ENCODE data around the gene SHLD2.
A peak's percentile ranks its signal among the peaks of the same experiment; 100 is the strongest.
"Not testable (repeated sequence)": the region's sequence is repeated elsewhere in the genome, so short reads cannot be mapped to it uniquely, and the experiment has no call there.

Gene SHLD2

DNA sequence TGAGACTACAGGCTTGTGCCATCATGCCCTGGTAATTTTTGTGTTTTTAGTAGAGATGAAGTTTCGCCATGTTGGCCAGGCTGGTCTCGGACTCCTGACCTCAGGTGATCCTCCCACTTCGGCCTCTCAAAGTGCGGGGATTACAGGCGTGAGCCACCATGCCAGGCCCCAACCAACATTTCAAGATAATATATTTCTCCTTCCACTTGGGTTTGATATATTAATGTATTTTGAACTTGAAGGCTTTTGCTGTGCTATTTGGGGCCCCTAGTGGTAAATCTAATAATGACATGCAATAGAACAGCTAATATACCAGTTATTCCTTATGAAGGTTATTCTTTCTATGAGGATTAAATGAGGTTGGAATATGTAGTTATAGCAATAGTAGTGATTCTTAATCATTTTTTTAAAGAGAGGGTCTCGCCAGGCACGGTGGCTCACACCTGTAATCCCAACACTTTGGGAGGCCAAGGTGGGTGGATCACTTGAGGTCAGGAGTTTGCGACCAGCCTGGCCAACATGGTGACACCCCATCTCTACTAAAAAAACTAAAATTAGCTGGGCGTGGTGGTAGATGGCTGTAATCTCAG lies 54.1 kb downstream of the SHLD2 start:
- H3K36me3 ChIP-seq (replicated peaks); H3K27ac ChIP-seq; DNase-seq; H3K4me3 ChIP-seq (ENCODE audit: low read depth, low read length); in situ Hi-C loops (cut with HindIII; ENCODE audit: low pct_ligation_motif_present, low sequenced_read_pairs); H3K27me3 ChIP-seq (replicated peaks): not testable (repeated sequence)

DNA sequence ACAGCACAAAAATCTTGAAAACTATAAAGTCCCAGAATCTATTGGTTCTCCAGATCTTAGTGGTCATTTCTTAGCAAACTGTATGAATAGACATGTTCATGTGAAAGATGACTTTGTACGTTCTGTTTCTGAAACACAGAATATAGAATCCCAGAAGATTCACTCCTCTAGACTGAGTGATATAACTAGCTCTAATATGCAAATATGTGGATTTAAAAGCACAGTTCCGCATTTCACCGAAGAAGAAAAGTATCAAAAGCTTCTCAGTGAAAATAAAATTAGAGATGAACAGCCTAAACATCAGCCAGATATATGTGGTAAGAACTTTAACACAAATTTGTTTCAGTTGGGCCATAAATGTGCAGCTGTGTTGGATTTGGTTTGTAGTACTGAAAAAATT lies 56.5 kb downstream of the SHLD2 start:
- in situ Hi-C loops (cut with HindIII; ENCODE audit: low pct_ligation_motif_present, low sequenced_read_pairs); H3K4me3 ChIP-seq (ENCODE audit: low read depth, low read length); DNase-seq: not testable (repeated sequence)

DNA sequence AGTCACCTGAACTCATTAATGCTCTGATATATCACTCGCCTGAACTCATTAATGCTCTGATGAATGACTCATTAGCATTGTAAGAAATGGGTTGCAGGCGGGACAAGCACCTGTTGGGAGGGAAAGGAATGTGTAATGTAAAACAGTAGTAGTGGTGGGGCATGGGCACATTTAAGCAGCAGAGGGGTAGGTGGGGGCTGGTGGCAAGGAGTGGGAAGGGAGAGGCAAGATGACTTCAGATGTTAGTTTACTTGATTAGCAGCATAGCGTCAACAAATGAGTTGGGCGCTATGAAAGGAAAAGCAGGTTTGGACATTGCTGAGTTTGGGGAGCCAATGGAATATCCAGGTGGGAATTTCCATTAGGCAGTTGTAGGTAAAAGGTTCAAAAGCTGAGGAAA lies 61.8 kb downstream of the SHLD2 start:
- in situ Hi-C loops (cut with HindIII; ENCODE audit: low pct_ligation_motif_present, low sequenced_read_pairs); H3K4me3 ChIP-seq (ENCODE audit: low read depth, low read length): not testable (repeated sequence)

More for the DNA sequence above, 56.5 kb downstream of the SHLD2 start:
- H3K36me3 ChIP-seq (replicated peaks); H3K27me3 ChIP-seq (replicated peaks); H3K27ac ChIP-seq: not testable (repeated sequence)

DNA sequence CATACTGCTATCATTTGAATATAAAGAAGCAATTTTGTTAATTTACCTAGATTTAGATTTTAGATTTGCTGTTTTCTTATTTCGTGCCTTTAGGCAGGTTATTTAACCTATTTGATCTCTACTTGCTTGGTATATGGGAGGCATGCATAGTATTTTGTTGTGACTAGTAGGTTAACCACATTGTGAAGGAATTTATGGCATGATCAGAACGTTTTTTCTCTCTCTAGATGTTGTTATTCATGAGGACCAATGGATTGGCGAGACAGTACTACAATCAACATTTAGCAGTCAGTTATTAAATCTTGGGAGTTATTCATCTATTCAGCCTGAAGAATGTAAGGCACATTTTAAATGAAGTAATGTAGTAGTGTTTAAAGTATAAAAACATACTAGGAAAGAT lies 62.8 kb downstream of the SHLD2 start:
- H3K36me3 ChIP-seq (replicated peaks); H3K27me3 ChIP-seq (replicated peaks); H3K4me3 ChIP-seq (ENCODE audit: low read depth, low read length); in situ Hi-C loops (cut with HindIII; ENCODE audit: low pct_ligation_motif_present, low sequenced_read_pairs); H3K27ac ChIP-seq: not testable (repeated sequence)
- peak; percentile 16 for DNase-seq

More for the DNA sequence above, 61.8 kb downstream of the SHLD2 start:
- H3K27me3 ChIP-seq (replicated peaks); H3K36me3 ChIP-seq (replicated peaks); DNase-seq; H3K27ac ChIP-seq: not testable (repeated sequence)

DNA sequence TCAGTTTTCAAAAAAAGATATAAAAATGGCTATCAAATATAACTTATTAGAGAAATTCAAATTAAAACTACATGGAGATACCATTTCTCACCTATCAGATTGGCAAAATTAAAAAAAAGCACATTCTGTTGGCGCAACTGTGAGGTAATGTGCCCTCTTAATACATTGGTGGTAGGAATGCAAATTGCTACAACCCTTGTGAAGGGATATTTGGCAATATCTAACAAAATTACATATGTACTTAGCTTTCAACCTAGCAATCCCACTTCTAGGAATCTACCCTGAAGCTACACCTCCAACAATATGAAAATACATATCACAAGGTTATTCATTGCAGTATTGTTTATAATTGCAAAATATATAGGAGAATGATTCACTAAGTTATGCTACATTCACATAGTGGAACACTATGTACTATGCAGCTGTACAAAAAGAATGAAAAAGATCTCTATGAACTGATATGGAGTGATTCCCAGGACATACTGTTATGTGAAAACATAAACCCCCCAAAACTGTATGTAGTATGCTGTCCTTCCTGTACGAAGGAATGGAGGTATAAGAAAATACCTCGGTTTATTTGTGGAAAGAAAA lies 67.8 kb downstream of the SHLD2 start:
- H3K4me3 ChIP-seq (ENCODE audit: low read depth, low read length); DNase-seq; H3K27me3 ChIP-seq (replicated peaks); H3K36me3 ChIP-seq (replicated peaks); in situ Hi-C loops (cut with HindIII; ENCODE audit: low pct_ligation_motif_present, low sequenced_read_pairs); H3K27ac ChIP-seq: not testable (repeated sequence)

DNA sequence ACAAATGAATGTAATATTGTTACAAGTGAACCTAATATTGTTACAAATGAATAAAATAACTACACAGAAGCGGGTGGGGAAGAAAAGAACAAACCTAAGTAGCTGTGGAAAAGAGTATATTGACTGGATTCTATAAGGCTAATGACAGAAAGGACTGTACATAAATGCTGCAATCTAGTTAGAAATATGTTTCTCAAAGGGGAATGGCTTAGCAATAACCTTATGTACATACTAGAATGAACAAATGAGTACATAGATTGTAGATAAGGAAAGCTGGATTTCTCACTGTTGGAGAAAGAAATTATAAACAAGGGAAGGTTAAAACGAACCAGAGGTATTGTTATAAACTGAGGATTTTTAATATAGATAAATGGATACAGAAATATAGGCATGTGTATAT lies 68.4 kb downstream of the SHLD2 start:
- DNase-seq; in situ Hi-C loops (cut with HindIII; ENCODE audit: low pct_ligation_motif_present, low sequenced_read_pairs); H3K27ac ChIP-seq; H3K4me3 ChIP-seq (ENCODE audit: low read depth, low read length); H3K36me3 ChIP-seq (replicated peaks); H3K27me3 ChIP-seq (replicated peaks): not testable (repeated sequence)

DNA sequence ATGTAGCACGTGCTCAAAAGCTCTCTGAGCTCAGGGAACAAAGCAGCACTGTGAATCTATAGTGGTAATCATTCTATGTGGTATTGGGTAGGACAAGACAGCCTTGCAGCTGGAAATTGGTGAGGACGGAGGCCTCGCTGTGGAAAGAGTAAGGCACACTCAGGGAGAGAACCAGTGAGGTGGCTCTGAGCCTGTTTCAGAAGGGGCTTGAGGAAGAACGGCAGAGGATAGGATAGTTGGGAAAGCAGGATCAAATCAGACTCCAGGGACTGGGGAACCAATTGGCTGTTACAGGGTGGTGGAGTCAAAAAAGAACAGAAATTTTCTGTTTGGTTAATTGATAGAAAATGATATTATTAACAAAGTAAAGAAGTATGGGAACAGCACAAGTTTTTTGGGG lies 74.9 kb downstream of the SHLD2 start:
- DNase-seq; H3K27ac ChIP-seq; in situ Hi-C loops (cut with HindIII; ENCODE audit: low pct_ligation_motif_present, low sequenced_read_pairs); H3K4me3 ChIP-seq (ENCODE audit: low read depth, low read length); H3K27me3 ChIP-seq (replicated peaks); H3K36me3 ChIP-seq (replicated peaks): not testable (repeated sequence)

DNA sequence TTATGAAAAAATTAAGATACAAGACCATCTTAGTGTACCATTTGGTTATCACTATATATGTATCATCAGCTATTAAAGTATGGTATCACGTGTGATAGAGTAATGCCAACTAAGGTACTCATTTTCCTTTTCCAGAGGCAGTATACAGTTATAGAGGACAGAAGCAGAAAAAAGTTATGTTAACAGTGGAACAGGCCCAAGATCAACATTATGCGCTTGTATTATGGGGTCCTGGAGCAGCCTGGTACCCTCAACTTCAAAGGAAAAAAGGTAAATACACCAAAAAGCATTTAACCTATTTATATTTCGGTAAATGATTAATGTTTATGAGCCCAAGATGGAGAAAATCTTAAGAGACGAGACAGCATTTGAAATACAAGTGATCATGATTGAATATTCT lies 75.7 kb downstream of the SHLD2 start:
- DNase-seq; in situ Hi-C loops (cut with HindIII; ENCODE audit: low pct_ligation_motif_present, low sequenced_read_pairs); H3K27ac ChIP-seq; H3K36me3 ChIP-seq (replicated peaks); H3K4me3 ChIP-seq (ENCODE audit: low read depth, low read length); H3K27me3 ChIP-seq (replicated peaks): not testable (repeated sequence)

DNA sequence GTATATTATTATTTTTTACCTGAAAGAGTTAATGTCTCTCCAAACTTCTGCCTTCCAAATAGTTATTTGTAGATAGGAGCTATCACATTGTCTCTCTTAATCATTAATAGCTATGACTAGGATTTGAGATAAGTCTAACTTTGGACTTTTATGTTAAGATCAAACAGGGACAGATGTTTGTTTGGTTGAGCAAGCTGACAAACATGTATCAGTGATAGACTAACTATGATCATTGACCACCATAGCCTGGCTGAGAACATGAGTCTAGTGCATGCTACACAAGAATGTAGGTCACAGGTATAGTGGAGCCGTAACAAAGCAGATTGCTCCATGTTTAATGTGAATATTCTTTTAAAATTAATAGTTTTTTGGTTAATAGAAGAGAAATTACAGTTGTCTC lies 76.7 kb downstream of the SHLD2 start:
- DNase-seq; H3K4me3 ChIP-seq (ENCODE audit: low read depth, low read length); H3K27me3 ChIP-seq (replicated peaks); in situ Hi-C loops (cut with HindIII; ENCODE audit: low pct_ligation_motif_present, low sequenced_read_pairs); H3K36me3 ChIP-seq (replicated peaks); H3K27ac ChIP-seq: not testable (repeated sequence)

DNA sequence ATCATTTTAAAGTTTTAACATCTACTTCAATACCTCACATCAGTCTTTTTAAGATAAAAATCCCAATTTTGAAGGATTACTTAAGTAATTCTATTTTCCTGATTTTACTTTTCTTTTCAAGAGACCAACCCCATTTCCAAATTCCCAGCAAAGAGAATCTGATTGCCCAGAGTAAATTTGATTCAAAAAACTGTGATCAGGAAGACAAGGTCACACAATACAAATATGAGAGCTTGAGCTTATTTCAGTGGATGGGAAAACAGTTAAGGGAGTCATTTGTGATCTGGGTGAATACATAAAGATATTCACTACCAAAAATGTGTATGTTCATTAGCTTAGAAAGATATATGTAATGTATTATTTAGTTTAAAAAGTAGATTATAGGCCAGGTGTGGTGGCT lies 77.2 kb downstream of the SHLD2 start:
- DNase-seq; in situ Hi-C loops (cut with HindIII; ENCODE audit: low pct_ligation_motif_present, low sequenced_read_pairs); H3K27ac ChIP-seq: not testable (repeated sequence)

DNA sequence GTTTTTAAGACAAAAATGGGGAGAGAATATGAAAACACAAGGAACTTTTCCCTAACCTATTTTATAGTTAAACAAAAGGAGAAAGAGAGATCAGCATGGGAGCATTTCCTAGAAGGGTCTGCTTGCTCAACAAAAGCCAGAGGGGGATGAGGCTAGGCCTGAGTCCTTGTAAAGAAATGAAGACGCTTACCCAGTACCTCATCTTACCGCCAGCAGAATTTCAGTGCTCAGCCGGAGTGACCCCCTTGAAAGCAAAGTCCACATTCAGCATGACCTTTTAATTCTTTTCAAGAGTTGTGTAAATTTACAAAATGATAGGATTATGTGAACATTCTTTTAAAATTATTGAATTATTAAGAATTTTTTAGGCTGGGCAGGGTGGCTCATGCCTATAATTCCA lies 82.6 kb downstream of the SHLD2 start:
- H3K36me3 ChIP-seq (replicated peaks); H3K27ac ChIP-seq; DNase-seq; in situ Hi-C loops (cut with HindIII; ENCODE audit: low pct_ligation_motif_present, low sequenced_read_pairs); H3K27me3 ChIP-seq (replicated peaks); H3K4me3 ChIP-seq (ENCODE audit: low read depth, low read length): not testable (repeated sequence)

More for the DNA sequence above, 77.2 kb downstream of the SHLD2 start:
- H3K36me3 ChIP-seq (replicated peaks); H3K27me3 ChIP-seq (replicated peaks); H3K4me3 ChIP-seq (ENCODE audit: low read depth, low read length): not testable (repeated sequence)

DNA sequence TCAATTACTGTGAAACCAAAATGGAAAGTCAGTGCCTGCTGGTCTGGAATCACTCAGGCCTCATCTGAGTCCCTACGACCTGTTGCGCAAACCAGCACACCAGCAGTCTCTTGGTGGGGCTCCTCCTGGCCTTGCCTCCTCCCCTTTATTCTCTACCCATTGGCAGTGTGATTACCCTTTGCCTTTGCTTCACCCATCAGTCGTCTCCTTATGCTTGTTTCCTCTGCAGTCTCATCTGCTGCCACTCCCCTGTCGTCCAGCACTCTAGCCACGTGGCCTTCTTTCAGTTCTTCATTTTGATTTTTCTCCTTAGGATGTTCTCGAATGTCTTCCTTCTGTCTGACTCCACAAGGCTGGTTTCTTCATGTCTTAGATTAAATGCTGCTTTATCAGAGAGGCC lies 89.4 kb downstream of the SHLD2 start:
- DNase-seq; H3K27me3 ChIP-seq (replicated peaks); in situ Hi-C loops (cut with HindIII; ENCODE audit: low pct_ligation_motif_present, low sequenced_read_pairs); H3K4me3 ChIP-seq (ENCODE audit: low read depth, low read length); H3K36me3 ChIP-seq (replicated peaks); H3K27ac ChIP-seq: not testable (repeated sequence)

DNA sequence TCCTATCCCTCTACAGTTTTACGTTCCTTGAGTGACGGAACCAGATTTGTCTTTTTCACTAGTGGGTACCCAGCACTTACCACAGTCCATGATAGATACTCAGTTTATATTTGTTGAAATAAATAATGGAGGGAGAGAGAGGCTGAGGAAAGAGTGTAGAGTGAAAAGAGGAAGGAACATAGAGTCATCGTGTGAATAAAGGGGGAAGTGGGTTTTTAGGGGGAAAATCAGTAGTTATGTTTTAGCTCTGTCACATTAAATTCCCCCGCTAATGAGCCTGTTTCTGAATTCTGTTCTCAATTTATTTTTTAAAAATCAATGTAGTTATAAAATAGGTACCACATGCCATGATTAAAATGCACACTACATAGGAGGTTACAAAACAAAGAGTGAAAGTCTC lies 91.0 kb downstream of the SHLD2 start:
- H3K36me3 ChIP-seq (replicated peaks); H3K27me3 ChIP-seq (replicated peaks); H3K4me3 ChIP-seq (ENCODE audit: low read depth, low read length); DNase-seq; in situ Hi-C loops (cut with HindIII; ENCODE audit: low pct_ligation_motif_present, low sequenced_read_pairs); H3K27ac ChIP-seq: not testable (repeated sequence)

DNA sequence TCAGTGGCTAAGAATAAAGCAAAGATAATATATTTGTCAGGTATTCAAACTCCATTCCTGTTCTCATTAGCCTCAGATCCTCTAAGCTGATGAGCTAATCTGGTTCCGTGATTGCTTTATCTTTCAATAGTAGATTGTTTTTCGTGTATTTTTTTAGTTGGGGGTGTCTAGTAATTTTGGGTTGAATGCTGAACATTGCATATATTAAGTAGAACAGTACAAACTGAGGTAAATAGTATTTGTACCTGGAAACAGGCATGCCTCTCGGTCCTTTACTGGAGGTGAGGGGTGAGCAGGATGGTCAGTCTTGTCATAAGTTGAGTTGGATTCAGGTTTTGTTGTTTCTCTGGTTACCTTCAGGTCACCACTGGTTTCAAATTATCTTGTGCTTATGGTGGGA lies 92.6 kb downstream of the SHLD2 start:
- in situ Hi-C loops (cut with HindIII; ENCODE audit: low pct_ligation_motif_present, low sequenced_read_pairs); DNase-seq; H3K27me3 ChIP-seq (replicated peaks); H3K4me3 ChIP-seq (ENCODE audit: low read depth, low read length); H3K36me3 ChIP-seq (replicated peaks); H3K27ac ChIP-seq: not testable (repeated sequence)

DNA sequence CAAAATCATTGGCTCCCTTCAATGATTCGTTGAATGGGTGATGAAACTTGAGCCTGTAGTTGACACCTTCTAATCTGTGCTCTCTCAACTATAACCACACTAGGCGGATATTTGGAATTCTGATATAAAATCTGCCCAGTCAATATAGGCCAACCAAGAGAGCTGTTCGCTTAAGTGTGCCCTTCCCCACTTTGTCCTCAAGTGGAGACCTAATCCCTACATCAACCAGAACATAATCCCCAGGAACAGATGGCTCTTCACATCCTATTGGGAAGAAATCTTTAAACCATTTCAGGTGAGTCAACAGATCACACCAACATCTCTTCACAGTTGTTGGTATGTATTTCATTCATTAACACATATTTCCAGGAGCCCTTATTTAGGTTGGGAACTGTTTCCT lies 96.8 kb downstream of the SHLD2 start:
- DNase-seq; H3K4me3 ChIP-seq (ENCODE audit: low read depth, low read length); H3K27ac ChIP-seq; H3K27me3 ChIP-seq (replicated peaks); H3K36me3 ChIP-seq (replicated peaks); in situ Hi-C loops (cut with HindIII; ENCODE audit: low pct_ligation_motif_present, low sequenced_read_pairs): not testable (repeated sequence)
